DMS153 (cell line): ENCODE data around the gene STAC3.

ENCODE experiments used
- DNase-seq: peaks from one replicate; lab custom pipeline; 2025; lab: John Stamatoyannopoulos, UW

Gene STAC3

GRCh38 chr12:57210461-57210860 lies 40.5 kb downstream of the STAC3 start:
- no peak for DNase-seq

- no peak for DNase-seq
These were observed 41.1 kb downstream of the STAC3 start for GRCh38 chr12:57209916-57210315.

- no peak for DNase-seq
These were observed 42.2 kb downstream of the STAC3 start for GRCh38 chr12:57208631-57209282.

GRCh38 chr12:57207731-57208630 lies 43.0 kb downstream of the STAC3 start:
- DNase-seq: no peak

- no peak for DNase-seq
These were observed 45.1 kb downstream of the STAC3 start for GRCh38 chr12:57205931-57206330.

- no peak for DNase-seq
These were observed 45.8 kb downstream of the STAC3 start for GRCh38 chr12:57205186-57205585.

GRCh38 chr12:57204454-57204853 lies 46.5 kb downstream of the STAC3 start:
- no peak for DNase-seq

GRCh38 chr12:57203791-57204190 lies 47.2 kb downstream of the STAC3 start:
- DNase-seq: no peak

- DNase-seq: no peak
These were observed 47.8 kb downstream of the STAC3 start for GRCh38 chr12:57203201-57203600.

- DNase-seq: no peak
These were observed 48.7 kb downstream of the STAC3 start for GRCh38 chr12:57202321-57202720.

GRCh38 chr12:57201631-57202030 lies 49.4 kb downstream of the STAC3 start:
- DNase-seq: no peak

GRCh38 chr12:57201219-57201618 lies 49.8 kb downstream of the STAC3 start:
- no peak for DNase-seq

- no peak for DNase-seq
These were observed 50.5 kb downstream of the STAC3 start for GRCh38 chr12:57200497-57200896.

GRCh38 chr12:57199191-57199590 lies 51.8 kb downstream of the STAC3 start:
- DNase-seq: no peak

GRCh38 chr12:57198329-57198728 lies 52.7 kb downstream of the STAC3 start:
- DNase-seq: no peak

- no peak for DNase-seq
These were observed 54.0 kb downstream of the STAC3 start for GRCh38 chr12:57196956-57197355.

- DNase-seq: no peak
These were observed 54.5 kb downstream of the STAC3 start for GRCh38 chr12:57196439-57196838.

- DNase-seq: no peak
These were observed 55.2 kb downstream of the STAC3 start for GRCh38 chr12:57195611-57196371.

- DNase-seq: no peak
These were observed 55.8 kb downstream of the STAC3 start for GRCh38 chr12:57195186-57195585.

GRCh38 chr12:57194253-57194652 lies 56.7 kb downstream of the STAC3 start:
- no peak for DNase-seq

GRCh38 chr12:57193706-57194245 lies 57.2 kb downstream of the STAC3 start:
- no peak for DNase-seq
